Measurements from ENCODE around the gene WDR26.

- TF ChIP-seq SUZ12 (IDR thresholded peaks at IDR 0.05) (no peak), SP1 (IDR thresholded peaks at IDR 0.05) (no peak), HDGF (IDR thresholded peaks at IDR 0.05; ENCODE audit: borderline replicate concordance) (no peak), ELF4 (IDR thresholded peaks at IDR 0.05) (no peak), FOXA1 (IDR thresholded peaks at IDR 0.05) (no peak), FOXM1 (IDR thresholded peaks at IDR 0.05; ENCODE audit: borderline replicate concordance) (no peak), FOXK2 (IDR thresholded peaks at IDR 0.05) (no peak), PKNOX1 (IDR thresholded peaks at IDR 0.05) (no peak), BHLHE40 (IDR thresholded peaks at IDR 0.05; ENCODE audit: borderline replicate concordance) (no peak), LEF1 (IDR thresholded peaks at IDR 0.05; ENCODE audit: borderline replicate concordance) (no peak), ZNF384 (IDR thresholded peaks at IDR 0.05) (no peak), CTBP1 (IDR thresholded peaks at IDR 0.05; ENCODE audit: borderline replicate concordance) (no peak)
Observed at GRCh38 chr1:224466154-224466553, 31.6 kb upstream of the WDR26 start.

Data from HEK293T (cell line).